HG02885 (cell line): ENCODE measurements around the gene PEPD.

Experiments used
- ATAC-seq: cut with Tn5 transposase; IDR thresholded peaks from one replicate; pipeline ENCODE4 v1.9.1; 2021; ENCODE audit warnings: mild to moderate bottlenecking; ENCODE audit not compliant: unreplicated experiment, poor library complexity

The PEPD gene

DNA sequence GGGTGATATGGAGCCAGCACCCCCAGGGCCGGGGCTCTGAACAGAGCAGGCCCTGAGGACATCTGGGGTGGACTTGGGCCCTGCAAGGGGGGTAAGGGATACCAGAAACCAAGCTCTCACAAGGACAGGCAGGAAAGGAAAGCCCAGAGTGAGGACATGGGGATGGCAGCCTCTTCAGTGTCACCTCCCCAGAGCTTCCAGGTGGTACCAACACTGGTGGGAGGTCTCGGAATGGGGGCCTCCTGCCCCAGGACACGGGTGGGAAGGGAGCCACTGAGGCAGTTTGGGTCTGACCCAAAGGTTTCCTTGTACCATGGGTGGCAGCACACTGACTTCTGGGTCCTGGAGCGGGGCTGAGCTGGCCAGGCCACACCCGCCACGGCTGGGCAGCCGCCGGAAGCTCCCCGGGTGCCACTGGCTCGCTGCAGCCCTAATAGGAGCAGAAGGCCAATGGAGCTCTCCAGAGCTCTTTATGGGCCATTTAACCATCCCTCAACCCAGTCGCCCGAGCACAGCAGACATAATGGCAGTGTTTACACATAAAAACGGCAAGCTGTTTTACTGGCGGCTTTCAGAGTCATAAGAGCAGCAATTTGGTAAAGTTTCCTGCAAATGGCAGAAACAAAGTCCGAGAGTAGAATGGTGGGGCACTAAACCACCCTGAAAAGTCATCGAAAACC, 59.3 kb downstream of the PEPD start:
- ATAC-seq, result no peak

DNA sequence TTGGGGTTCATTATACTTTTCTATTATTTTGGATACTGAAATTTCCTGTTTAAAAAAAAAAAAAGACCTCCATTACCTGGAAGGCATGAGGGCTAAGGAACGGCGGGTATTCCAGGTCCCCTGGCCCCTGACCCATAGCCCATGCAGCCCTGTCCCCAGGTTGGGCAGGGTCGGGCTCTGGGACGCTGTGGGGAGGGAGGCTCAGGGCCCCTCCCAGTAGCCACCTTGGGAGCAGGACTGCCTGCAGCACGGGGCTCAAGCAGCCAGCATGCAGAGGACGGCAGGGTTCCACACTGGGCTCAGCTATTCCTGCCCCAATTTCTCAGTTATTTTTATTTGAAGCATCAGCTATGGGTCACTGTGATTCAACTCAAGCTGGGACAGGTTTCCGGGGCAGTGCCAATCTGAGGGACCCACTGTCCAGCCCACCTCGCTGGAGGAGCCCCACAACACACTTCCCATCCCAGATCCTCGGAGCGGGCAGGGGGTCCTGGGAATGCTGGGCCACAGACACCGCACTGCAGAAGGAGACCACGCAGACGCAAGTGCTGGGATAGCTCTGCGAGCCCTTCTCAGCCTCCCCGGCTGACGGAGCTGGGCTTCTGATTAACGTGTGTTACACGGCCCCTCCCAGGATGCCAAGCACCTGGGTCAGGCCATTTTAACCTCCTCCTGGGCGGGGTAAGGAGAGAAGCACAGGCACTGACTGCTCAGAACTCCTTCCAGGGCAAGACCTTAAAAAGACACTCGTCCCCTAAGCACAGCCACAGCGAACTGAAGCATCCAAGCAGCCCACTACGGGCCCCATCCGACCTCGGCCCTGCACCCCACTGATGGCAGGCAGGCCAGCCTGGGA, 60.1 kb downstream of the PEPD start:
- no peak for ATAC-seq

DNA sequence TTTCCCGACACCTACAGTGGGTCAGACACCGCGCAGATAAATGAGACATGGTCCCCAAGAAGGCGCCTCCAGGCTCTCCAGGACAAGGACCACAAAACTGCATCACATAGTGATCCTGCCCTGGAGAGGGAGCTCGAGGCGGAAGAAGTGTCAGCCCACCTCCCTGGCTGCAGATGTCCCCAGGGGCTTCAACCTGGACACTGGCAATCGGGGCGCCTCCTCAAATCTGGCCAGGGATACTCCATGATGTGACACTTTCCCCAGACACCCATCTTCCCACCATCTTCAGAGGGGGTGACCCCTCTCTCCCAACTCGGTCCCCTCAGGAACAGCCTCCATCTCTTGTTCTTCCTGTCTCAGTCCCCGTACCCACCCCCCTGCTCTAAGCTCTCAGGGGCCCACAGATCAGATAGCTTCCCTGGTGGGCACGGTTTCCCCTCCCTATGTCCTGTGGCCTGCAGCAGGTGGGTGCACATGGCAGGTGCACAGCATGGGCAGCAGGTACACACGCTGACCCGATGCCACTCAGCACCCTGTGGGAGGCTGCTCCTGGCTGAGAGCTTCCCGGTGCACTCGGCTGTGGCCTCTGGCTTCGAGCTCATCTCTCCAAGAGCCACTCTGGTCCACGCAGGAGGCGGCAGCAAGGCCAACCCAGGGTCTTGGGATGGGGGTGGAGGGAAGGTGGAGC, 61.2 kb downstream of the PEPD start:
- no peak for ATAC-seq

DNA sequence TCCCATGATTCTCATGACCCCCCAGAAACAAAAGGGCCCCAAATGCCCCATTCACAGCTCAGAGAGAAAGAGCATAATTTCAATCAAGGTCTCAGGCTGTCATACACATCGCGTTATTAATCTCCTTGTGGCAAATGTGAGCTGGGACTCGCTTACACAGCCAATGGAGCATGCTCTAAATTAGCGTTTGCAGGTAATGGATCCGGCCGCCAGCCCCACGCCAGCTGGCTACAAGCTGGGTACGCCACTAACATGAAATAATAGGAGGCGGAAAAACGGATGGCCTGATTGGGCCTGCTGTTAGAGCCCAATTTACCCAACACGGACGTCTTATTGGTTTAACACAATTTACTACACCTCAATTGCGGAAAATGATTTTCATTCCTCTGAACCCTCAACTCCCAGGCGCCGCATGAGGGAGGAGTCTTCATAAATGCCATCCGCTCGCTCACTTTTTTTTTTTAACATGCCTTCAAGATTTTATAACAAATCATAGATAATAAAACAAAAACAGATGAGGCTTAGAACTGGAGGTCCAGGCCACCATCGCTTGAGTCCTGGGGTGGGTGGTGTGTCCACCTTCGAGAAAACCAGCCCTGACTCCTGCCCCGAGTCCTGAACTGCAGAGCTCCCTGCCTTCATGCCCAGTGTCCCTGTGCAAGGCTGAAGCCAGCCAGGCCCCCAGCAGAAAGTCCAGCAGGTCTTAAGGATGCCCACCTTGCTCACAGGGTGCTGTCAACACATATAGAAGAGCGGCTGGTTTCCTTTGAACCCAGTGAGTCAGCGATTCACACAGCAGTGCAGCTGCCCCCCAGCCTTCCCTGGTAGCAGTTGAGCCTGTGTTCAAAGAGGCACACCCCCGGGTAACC, 62.1 kb downstream of the PEPD start:
- ATAC-seq, result no peak

DNA sequence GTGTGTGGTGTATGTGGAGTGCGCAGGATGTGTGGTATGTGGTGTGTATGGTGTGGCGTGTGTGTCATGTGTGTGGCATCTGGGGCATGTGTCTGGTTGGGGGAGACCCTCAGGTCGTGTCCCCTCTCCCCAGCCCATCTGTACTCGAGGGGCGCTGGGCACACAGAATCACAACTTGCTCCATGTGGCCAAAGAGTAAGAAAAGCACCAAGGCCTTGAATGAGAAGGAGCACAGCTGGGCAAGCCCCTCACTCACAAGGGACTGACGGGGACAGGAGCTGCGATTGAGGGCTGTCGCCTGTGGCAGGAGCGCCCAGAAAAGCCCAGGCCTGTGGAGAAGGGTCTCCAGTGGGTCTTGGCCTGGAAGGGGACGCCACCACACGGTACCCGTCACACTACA, 62.8 kb downstream of the PEPD start:
- ATAC-seq, result no peak

DNA sequence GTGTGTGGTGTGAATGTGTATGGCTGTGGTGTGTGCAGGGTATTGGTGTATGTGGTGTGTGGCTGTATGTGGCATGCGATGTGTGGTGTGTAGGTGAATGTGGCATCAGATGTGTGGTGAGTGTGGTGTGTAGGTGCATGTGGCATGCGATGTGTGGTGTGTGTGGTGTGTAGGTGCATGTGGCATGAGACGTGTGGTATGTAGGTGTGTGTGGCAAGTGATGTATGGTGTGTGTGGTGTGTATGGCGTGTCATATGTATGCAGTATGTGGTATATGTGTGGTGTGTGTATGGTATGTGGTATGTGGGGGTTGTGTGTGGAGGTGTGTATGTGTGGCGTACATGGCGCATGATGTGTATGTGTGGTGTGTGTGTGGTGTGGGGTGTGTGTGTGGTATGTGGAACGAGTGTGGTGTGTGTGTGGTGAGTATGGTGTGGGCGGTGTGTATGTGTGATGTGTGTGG, 63.4 kb downstream of the PEPD start:
- no peak for ATAC-seq

DNA sequence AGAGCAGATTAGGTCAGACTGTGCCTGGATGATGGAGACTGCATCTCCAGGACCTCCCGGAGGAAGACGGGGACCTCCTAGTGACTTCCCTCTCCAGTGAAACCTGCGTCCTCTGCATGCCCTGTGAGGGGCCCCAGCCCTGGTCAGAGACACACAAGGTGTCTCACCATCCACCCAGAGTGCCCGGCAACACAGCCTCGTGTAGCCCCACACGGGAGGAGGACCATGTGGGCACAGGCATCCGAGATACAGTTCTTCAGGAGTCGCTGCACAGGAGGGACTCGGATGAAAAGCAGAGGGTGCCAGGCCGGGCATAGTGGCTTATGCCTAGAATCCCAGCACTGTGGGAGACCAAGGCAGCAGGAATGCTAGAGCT, 64.8 kb downstream of the PEPD start:
- ATAC-seq, result no peak

DNA sequence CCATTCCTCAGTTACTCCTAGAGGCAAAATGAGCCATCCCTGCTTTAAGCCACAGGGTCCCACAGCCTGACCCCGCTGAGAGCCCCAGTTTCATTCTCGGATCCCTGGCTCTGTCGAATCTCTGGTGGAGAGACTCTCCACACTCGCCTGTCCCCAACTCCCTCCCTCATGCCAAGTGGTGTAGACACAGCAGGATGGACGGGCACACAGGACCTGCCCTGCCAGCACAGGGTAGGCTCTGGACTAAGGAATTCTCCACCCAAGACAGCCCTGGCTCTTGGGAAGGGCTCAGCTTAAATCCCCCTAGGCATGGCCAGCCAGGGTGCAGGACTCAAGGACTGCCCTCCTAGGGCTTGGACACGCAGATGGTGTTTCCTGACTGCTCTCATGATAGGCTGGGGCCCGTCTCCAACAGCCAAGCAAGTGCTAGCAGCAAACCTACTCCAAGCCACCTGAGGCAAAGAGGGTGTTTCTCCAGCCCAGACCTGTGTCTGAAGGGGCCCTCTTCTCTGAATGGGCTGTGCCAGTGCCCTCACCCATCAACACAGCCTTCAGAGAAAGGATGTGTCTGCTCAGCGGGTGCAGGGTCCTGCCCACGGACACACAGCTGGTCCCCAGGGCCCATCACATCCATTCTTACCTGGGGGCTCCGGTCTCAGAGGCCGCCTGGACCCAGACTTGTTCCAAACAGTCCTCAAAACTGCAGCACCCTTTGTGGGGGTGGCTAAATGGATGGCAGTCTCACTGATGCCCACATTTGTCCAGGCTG, 65.3 kb downstream of the PEPD start:
- ATAC-seq, result no peak

DNA sequence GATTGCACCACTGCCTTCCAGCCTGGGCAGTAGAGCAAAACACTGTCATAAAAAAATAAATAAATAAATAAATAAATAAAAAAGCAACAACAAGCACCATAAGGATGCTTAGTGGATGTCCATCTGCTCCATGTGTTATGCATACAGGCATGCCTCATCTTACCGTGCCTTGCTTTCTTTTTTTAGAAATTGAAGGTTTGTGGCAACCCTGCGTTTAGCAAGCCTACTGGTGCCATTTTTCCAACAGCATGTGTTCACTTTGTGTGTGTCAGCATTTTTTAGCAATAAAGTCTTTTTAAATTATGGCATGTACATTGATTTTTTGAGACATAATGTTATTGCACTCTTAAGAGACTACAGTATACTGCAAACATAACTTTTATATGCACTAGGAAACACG, 68.3 kb downstream of the PEPD start:
- ATAC-seq, result no peak

DNA sequence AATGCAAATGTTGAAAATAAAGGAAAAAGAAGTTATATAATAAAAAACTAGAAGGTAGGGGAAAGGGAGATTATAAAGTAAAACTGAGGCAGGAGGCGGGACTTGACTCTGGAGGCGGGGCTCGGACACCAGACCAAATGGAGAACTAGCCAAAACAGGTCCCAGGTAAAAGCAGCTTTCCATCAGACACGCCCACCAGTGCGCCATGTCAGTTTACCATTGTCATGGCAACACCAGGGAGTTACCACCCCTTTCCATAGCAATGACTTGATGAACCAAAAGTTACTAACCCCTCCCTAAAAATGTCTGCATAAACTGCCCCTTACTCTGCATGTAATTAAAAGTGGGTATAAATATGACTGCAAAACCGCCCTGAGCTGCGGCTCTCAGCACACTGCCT, 70.9 kb downstream of the PEPD start:
- no peak for ATAC-seq

DNA sequence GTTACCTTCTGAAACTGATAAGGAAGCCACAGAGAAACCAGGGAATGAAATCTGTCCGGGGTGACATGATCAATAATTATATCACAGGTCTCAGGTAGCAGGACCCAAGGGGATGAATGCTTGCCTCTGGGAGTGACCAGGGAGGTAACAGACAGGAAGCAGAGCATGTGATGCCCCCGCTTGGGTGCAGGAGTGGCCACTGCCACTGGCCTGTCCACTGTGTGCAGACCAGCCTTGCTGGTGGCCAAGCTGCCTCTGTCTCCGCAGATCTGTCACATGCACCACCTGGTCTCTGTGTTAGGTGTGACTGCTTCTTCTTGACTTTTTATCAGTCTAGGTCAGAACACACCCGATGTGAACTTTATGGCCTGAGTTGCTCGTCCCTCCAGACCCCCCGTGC, 71.8 kb downstream of the PEPD start:
- ATAC-seq, result no peak

DNA sequence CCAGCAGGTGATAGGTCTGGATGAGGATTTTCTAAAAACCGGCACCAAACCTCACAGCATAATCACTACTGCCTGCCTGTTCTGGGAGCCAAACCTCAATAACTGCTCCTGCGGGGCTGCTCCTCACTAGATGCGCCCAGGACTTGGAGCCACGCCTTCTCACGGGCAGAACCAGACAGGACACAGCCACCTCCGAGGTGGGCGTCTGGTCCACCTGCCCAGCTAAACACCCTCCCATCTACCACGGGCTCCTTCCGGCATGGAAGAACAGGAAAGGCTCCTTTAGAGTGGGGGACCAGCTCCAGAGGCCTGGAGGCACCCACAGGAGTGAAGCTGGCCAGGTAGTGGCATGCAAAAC, 73.5 kb downstream of the PEPD start:
- ATAC-seq, result no peak

DNA sequence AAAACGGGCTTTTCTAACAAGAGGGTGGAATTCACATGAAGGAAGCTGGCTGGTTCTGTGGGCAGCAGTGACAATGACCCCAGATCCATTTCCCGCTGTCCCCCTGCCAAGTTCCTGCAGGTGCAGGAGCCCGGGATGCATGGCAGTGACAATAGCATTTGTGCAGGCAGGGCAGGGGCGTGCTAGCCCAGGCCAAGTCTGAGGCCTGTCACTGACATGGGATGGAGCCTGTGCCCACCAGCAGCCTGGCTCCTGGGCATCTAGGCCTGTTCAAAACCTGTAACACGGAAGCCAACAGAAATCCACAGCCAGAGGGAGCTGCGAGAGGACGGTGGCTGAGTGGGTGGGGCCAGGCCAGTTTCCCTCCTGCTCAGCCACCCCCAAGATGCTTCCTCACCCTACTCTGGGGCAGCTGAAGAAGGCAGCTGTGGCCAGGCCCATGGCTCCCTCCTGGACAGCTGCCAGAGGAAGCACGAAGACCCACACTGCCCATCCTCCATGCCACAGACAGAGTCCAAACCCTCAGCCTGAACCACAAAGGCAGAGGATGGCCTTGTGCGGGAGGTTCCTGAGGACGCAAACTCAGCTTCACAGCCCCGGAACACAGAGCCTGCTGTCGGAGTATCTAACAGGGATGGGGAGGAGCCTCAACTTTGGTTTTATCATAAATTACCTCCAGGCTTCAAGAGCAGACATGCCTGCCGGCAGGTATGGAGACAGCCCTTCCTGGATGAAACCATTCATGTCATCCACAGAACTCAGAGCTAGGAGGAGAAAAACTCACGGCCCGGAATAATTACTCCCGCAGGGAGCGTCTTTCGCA, 74.0 kb downstream of the PEPD start:
- ATAC-seq, result no peak

DNA sequence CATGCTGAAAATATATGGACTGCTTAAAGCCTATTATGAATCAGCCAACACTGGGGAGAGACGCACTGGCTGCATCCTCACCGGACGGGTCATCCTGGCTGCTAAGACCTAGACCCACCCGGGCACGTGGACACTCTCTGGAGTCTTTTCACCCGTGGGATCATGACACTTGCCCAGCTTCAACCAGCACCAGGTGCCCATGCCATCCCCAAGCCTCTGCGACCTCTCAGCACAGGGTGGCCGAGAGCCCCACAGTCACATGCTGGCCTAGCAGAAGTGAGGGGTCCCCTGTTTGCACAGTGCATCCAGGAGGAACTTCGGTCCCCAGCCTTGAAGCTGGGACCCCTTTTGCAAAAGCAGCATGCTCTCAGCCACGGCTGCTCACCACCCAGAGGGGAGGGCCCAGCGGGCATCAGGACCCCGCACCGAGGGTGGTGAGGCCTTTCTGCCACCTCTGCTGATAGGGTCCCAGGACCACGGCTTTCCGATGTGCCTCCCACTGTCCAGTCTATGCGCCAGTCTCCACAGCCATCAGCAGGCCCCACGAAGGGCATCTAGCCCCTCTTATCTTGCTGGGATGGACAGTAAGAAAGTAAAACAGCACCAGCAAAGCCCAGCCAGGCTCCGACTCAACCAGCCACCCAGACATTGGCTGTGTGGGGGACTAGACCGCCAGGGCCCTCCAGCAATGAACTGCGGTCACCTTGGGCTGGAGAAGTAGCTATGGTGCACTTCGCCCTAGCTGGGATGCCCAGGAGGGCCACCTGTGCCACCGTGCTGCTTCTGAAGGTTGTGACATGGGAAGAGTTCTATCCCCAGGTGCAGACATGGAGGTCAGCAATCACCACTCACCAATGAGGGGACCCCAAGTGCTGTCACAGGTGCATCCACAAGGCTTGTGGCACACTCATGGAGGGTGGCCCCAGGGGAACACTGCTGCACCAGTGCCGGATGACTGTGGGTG, 75.0 kb downstream of the PEPD start:
- no peak for ATAC-seq

DNA sequence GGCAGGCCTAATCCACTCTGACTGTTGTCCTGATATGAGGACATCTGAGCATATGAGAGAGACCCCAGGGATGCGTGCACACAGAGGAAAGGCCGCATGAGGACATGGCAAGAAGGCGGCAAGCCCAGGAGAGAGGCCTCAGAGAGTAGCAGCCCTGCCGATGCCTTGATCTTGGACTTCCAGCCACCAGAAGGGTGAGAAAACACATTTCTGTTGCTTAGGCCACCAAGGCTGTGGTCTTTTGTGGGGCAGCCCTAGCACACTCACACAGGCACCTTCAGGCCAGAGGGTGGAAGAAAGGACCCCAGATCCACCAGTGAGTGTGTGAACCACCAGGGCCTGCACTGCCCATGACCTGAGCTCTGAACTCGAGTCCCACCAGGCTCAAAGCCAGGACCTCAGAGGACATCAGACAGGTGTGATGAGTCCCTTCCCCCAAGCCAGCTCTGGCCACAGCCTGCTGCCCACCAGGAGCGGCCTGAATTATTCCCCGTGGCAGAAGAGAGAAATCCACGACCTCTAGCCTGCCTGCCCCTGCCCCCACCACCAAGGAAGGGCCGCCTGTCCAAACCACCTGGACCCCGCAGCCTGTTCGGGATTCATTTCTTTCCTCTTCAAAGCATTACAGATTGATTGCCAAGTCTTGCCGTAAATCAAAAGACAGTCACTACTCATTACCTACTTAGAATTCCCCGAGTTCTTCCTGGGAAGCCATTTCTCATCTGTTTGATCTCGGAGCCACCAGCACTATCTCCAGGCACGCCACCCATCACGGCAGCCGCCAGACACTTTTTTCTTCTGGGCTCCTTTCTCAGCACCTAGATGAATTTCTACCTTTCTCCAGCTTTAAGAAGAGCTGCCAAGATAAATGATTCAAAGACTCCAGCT, 75.9 kb downstream of the PEPD start:
- no peak for ATAC-seq

DNA sequence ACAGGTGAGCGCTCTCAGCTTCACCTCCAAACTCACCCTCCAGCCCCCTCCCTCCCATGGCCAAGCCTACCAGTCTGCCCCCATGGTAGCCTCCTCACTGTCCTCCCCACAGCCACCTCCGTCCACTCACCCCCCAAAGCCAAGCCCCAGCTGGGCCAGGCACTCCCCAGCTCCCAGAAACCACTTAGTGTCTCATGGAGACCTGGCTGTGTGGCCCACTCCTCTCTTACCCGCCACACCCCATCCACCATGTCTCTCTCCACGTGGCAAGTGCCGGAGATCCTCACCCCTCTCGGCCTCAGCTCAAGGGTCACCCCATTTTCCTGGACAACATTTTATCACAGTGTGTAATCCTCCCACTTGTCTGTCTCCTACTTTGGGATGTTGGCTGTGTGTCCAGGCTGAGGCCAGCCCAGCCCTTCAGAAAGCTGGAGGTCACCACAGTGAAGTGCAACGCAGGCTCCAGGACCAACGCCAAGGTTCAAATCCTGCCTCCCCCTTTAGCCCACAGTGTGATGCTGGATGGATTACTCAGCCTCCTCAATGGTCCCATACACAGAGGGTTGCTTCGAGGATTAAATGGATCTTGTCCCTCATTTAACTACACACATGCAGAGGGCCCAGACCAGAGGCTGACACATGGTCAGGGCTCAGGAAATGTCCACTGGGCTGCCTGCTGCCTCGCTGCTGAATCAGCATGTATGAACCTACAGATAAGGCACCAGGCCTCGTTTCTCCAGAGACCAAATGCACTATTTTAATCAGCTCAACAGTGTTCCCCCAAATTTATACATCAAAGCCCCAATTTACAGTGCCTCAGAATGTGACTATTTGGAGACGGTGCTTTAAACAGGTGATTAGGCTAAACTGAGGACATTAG, 76.8 kb downstream of the PEPD start:
- ATAC-seq, result no peak
